Measurements from ENCODE around the gene SULT4A1.

DNA sequence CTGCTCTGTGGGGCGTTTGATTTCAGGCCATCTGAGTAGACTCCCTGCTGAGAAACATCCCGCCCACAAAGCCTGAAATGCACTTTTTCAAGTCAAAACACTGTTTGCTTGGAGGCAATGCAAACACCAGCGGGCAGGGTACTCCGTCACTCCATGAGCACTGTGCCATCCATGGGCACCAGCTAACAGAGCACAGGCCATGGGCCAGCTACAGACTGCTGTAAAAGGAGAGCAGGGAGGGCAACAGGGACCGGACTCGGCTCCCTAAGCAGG lies 33.7 kb downstream of the SULT4A1 start:
- TF ChIP-seq, protein P1, sequence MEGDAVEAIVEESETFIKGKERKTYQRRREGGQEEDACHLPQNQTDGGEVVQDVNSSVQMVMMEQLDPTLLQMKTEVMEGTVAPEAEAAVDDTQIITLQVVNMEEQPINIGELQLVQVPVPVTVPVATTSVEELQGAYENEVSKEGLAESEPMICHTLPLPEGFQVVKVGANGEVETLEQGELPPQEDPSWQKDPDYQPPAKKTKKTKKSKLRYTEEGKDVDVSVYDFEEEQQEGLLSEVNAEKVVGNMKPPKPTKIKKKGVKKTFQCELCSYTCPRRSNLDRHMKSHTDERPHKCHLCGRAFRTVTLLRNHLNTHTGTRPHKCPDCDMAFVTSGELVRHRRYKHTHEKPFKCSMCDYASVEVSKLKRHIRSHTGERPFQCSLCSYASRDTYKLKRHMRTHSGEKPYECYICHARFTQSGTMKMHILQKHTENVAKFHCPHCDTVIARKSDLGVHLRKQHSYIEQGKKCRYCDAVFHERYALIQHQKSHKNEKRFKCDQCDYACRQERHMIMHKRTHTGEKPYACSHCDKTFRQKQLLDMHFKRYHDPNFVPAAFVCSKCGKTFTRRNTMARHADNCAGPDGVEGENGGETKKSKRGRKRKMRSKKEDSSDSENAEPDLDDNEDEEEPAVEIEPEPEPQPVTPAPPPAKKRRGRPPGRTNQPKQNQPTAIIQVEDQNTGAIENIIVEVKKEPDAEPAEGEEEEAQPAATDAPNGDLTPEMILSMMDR (IDR thresholded peaks at IDR 0.05; ENCODE audit: insufficient read depth, low read length, poor library complexity, severe bottlenecking) = no peak
- no peak for TF ChIP-seq EZH2phosphoT487 (conservative IDR thresholded peaks at IDR 0.05; ENCODE audit: low read length)

Measured in SU-DHL-6 (cell line).